ENCODE results near the gene EYA4. TPM values are rescaled to one million over a fixed set of nuclear protein-coding genes. Genes with fewer than 3 reads are reported as not detected.

EYA4 gene
- polyA plus RNA-seq, 1 of the 3 experiments (the other 2 are of a cell fraction): 0.08 TPM

DNA sequence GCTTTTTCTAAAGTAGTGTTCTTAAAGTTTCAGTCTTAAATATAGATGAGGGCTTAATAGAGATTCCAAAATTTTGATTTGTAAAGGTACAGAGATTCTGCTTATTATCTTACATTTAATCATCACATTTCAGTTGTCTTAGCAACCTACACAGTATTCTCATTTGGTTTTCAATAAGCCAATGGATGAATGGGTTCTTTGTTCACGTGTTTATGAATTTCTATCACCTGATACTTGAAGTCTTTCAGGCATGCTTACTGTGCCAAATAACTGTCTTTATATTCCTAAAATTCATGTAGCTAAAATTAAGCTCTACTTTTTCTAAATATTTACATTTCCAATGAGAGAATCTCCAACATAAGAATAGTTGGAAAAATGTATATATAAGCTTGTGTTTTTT lies 152.7 kb downstream of the EYA4 start (continued):
- no peak for TF ChIP-seq FOXJ3 (CRISPR knock-in tag; IDR thresholded peaks at IDR 0.05)

GRCh38 chr6:133394630-133395029 lies 153.5 kb downstream of the EYA4 start:
- Histone ChIP-seq H3K9me3 (no peaks in the 10 kb centered on the region), H3F3A (replicated peaks; ENCODE audit: insufficient read depth) (no peaks in the 10 kb centered on the region), H3K9ac (no peak overlapping the region), H3K4me2 (no peak overlapping the region), H3K79me2 (ENCODE audit: insufficient read depth) (no peaks in the 10 kb centered on the region), H3K27me3 (ENCODE audit: insufficient read depth) (no peaks in the 10 kb centered on the region; the same call in 1 of the 2 replicates), H3K27ac (ENCODE audit: low read depth in 2 of 2, low read length in 1 of 2) (no peak overlapping the region), H3K4me1 (ENCODE audit: control insufficient read depth in 1 of 2, insufficient read depth in 2 of 2, low read depth in 1 of 2, low read length in 1 of 2) (no peaks in the 10 kb centered on the region; a peak in 1 of 4 replicates), H3K9me2 (no peaks in the 10 kb centered on the region), H4K20me1 (ENCODE audit: insufficient read depth) (no peaks in the 10 kb centered on the region), H3K4me3 (ENCODE audit: low read depth in 2 of 2, low read length in 1 of 2) (no peak overlapping the region), H3K36me3 (replicated peaks in 1 of 2; ENCODE audit: control insufficient read depth in 1 of 2, insufficient read depth in 2 of 2, low read length in 1 of 2) (no peaks in the 10 kb centered on the region), H2AFZ (ENCODE audit: low read depth) (no peak overlapping the region)
- TF ChIP-seq ELF1 (IDR thresholded peaks at IDR 0.05) (no peak), ZBTB33 (IDR thresholded peaks at IDR 0.05; ENCODE audit: borderline replicate concordance, low read depth) (no peak), TEAD4 (IDR thresholded peaks at IDR 0.05; ENCODE audit: borderline replicate concordance, insufficient read depth) (no peak), EZH2phosphoT487 (IDR thresholded peaks at IDR 0.05; ENCODE audit: borderline replicate concordance, low read depth) (no peak), MEF2A (IDR thresholded peaks at IDR 0.05; ENCODE audit: borderline replicate concordance, low read depth) (no peak), NFIC (IDR thresholded peaks at IDR 0.05; ENCODE audit: borderline replicate concordance) (no peak), CHD2 (IDR thresholded peaks at IDR 0.05; ENCODE audit: low read length, partially characterized antibody) (no peak), CTCF (IDR thresholded peaks at IDR 0.05) (no peak), FOXM1 (IDR thresholded peaks at IDR 0.05; ENCODE audit: low read depth) (no peak), TCF12 (IDR thresholded peaks at IDR 0.05) (no peak), USF2 (IDR thresholded peaks at IDR 0.05; ENCODE audit: borderline replicate concordance, low read depth, low read length) (no peak), YY1 (IDR thresholded peaks at IDR 0.05; ENCODE audit: low read depth) (no peak), RXRA (IDR thresholded peaks at IDR 0.05; ENCODE audit: borderline replicate concordance, low read depth) (no peak), MXI1 (IDR thresholded peaks at IDR 0.05; ENCODE audit: low read depth, low read length) (no peak), FOXJ3 (CRISPR knock-in tag; IDR thresholded peaks at IDR 0.05) (no peak), POLR2AphosphoS5 (IDR thresholded peaks at IDR 0.05; ENCODE audit: low read depth, low read length) (no peak), RCOR1 (IDR thresholded peaks at IDR 0.05; ENCODE audit: low read length) (no peak)
- TF ChIP-seq, protein P1, sequence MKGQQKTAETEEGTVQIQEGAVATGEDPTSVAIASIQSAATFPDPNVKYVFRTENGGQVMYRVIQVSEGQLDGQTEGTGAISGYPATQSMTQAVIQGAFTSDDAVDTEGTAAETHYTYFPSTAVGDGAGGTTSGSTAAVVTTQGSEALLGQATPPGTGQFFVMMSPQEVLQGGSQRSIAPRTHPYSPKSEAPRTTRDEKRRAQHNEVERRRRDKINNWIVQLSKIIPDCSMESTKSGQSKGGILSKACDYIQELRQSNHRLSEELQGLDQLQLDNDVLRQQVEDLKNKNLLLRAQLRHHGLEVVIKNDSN (IDR thresholded peaks at IDR 0.05; ENCODE audit: borderline replicate concordance, low read depth): no peak
- POLR2A ChIA-PET: no interaction called here
- no peak for DNase-seq
- CTCF ChIA-PET: interaction anchor here (0.6 kb wide), 1 partner anchor 11 kb away, joined by 3 read pairs; no protein-coding TSS in a partner anchor
- 11% methylated on average over 2 of the region's 2 CpGs for WGBS (ENCODE audit: low lambda C conversion rate)
